WTC11 (cell line): Measurements from ENCODE around the gene RAB25. TPM values are rescaled to one million over a fixed set of nuclear protein-coding genes. Genes with fewer than 3 reads are reported as not detected.

ENCODE experiments used
- ATAC-seq: fragments of 200-7000 bp; cut with Tn5 transposase; 2 replicates; pipeline ENCODE4 v1.10.0; 2021; ENCODE audit warnings: mild to moderate bottlenecking, moderate library complexity
- CTCF ChIA-PET: fragments of 300-600 bp; sonication (Branson Sonifier 250); formaldehyde crosslinking; loops from one replicate; lab custom pipeline; 2021; ENCODE audit warnings: antibody characterized with exemption; lab: Charles Lee
- POLR2A ChIA-PET: fragments of 350-600 bp; sonication (Branson Sonifier 250); formaldehyde crosslinking; loops from one replicate; lab custom pipeline; 2021; ENCODE audit warnings: antibody characterized with exemption; lab: Charles Lee
- DNase-seq: peaks from one replicate; pipeline ENCODE4 v3.0.0; 2021; ENCODE audit warnings: low spot score
- H3K27ac Mint-ChIP-seq: 2 replicates; pipeline ENCODE4 v1.8.0; 2021; ENCODE audit warnings: mixed read lengths
- H3K27me3 Mint-ChIP-seq: 2 replicates; pipeline ENCODE4 v1.8.0; 2021; ENCODE audit warnings: low read depth, mild to moderate bottlenecking, moderate library complexity, mixed read lengths
- H3K36me3 Mint-ChIP-seq: 2 replicates; pipeline ENCODE4 v1.8.0; 2021; ENCODE audit warnings: mixed read lengths
- H3K4me1 Mint-ChIP-seq: 2 replicates; pipeline ENCODE4 v1.8.0; 2022; ENCODE audit warnings: mixed read lengths
- H3K4me3 Mint-ChIP-seq: 2 replicates; pipeline ENCODE4 v1.8.0; 2021; ENCODE audit warnings: mild to moderate bottlenecking, moderate library complexity, mixed read lengths
- H3K9me3 Mint-ChIP-seq: 2 replicates; pipeline ENCODE4 v1.8.0; 2021; ENCODE audit warnings: mixed read lengths
- ATF2 ChIP-seq: sonication (generic); formaldehyde crosslinking; IDR thresholded peaks from 2 replicates; pipeline ENCODE4 v1.8.1; 2022; ENCODE audit warnings: low read depth, missing genetic modification reagents, borderline replicate concordance
- CBFB ChIP-seq: sonication (generic); formaldehyde crosslinking; IDR thresholded peaks from 2 replicates; pipeline ENCODE4 v1.8.1; 2022; ENCODE audit warnings: mild to moderate bottlenecking, low read depth, missing genetic modification reagents
- CTCF ChIP-seq: fragments of 200-600 bp; IDR thresholded peaks from 2 replicates; pipeline ENCODE4 v1.8.0; 2022; ENCODE audit warnings: antibody characterized with exemption
- EMX1 ChIP-seq: fragments of 250-450 bp; sonication (Bioruptor Pico); IDR thresholded peaks from 2 replicates; pipeline ENCODE4 v1.8.0; 2021; ENCODE audit warnings: mild to moderate bottlenecking
- MXD4 ChIP-seq: fragments of 250-450 bp; sonication (Bioruptor Pico); IDR thresholded peaks from 2 replicates; pipeline ENCODE4 v1.8.0; 2021; ENCODE audit warnings: mild to moderate bottlenecking, moderate library complexity, borderline replicate concordance
- NFATC4 ChIP-seq: fragments of 250-450 bp; sonication (Bioruptor Pico); IDR thresholded peaks from 2 replicates; pipeline ENCODE4 v1.9.0; 2021; ENCODE audit warnings: mild to moderate bottlenecking
- SP1 ChIP-seq: sonication (generic); formaldehyde crosslinking; conservative IDR thresholded peaks from 2 replicates; pipeline ENCODE4 v1.8.1; 2022; ENCODE audit warnings: missing genetic modification reagents
- TEAD1 ChIP-seq: sonication (generic); formaldehyde crosslinking; IDR thresholded peaks from 2 replicates; pipeline ENCODE4 v1.8.0; 2022; ENCODE audit warnings: mild to moderate bottlenecking, missing genetic modification reagents
- ZNF396 ChIP-seq: fragments of 250-450 bp; sonication (Bioruptor Pico); IDR thresholded peaks from 2 replicates; pipeline ENCODE4 v1.8.0; 2021; ENCODE audit warnings: mild to moderate bottlenecking, moderate library complexity, borderline replicate concordance
- ZNF423 ChIP-seq: fragments of 250-450 bp; sonication (Bioruptor Pico); IDR thresholded peaks from 2 replicates; pipeline ENCODE4 v2.1.2; 2022; ENCODE audit warnings: mild to moderate bottlenecking, moderate library complexity
- ZNF425 ChIP-seq: fragments of 250-450 bp; sonication (Bioruptor Pico); conservative IDR thresholded peaks from 2 replicates; pipeline ENCODE4 v1.9.0; 2021; ENCODE audit warnings: mild to moderate bottlenecking
- total RNA-seq: library from RNA; stranded (reverse); gene quantifications from 3 replicates; pipeline ENCODE4 v1.2.3, GENCODE V29; 2021
- TF ChIP-seq, protein P1 (sequence below): sonication (generic); formaldehyde crosslinking; conservative IDR thresholded peaks from 2 replicates; pipeline ENCODE4 v1.8.1; 2022; ENCODE audit warnings: mild to moderate bottlenecking, missing genetic modification reagents
- TF ChIP-seq, protein P2 (sequence below): sonication (generic); formaldehyde crosslinking; IDR thresholded peaks from 2 replicates; pipeline ENCODE4 v1.8.0; 2023; ENCODE audit warnings: mild to moderate bottlenecking, missing genetic modification reagents
- TF ChIP-seq, protein P3 (sequence below): sonication (generic); formaldehyde crosslinking; IDR thresholded peaks from 2 replicates; pipeline ENCODE4 v1.8.1; 2022; ENCODE audit warnings: low read depth, mild to moderate bottlenecking, moderate library complexity, missing genetic modification reagents, borderline replicate concordance

The RAB25 gene
- total RNA-seq, 1 experiment from 2014 or later: 61.9 TPM

GRCh38 chr1:156101880-156102279 is 40.9 kb downstream of the RAB25 start:
- H3K27ac Mint-ChIP-seq: peak overlapping the region; percentile 57; the same call in 1 of the 2 replicates
- no peaks in the 10 kb centered on the region for H3K27me3 Mint-ChIP-seq
- ATAC-seq: no peak
- no peaks in the 10 kb centered on the region for H3K36me3 Mint-ChIP-seq
- H3K4me3 Mint-ChIP-seq: no peak overlapping the region
- H3K9me3 Mint-ChIP-seq: no peaks in the 10 kb centered on the region
- ChIA-PET CTCF (interaction anchor here (1.2 to 29.6 kb wide), 3 partner anchors 23 to 112 kb away, joined by 3 to 1176 read pairs (median 5); partner anchors contain the start of gene LMNA), POLR2A (interaction anchor here (0.7 to 1.2 kb wide), 2 partner anchors 19 to 181 kb away, joined by 4 to 5 read pairs; partner anchors contain the start of genes MEX3A and SMG5)
- no peak for DNase-seq
- peaks cover 47% of the 10 kb centered on the region for H3K4me1 Mint-ChIP-seq
- TF ChIP-seq CTCF (no peak), NFATC4 (CRISPR knock-in tag) (no peak), EMX1 (no peak), CBFB (no peak), SP1 (CRISPR knock-in tag) (no peak), ZNF423 (CRISPR knock-in tag) (no peak), ATF2 (no peak), TEAD1 (CRISPR knock-in tag) (no peak), ZNF425 (CRISPR knock-in tag) (no peak), MXD4 (no peak), ZNF396 (no peak)
- TF ChIP-seq, protein P1, sequence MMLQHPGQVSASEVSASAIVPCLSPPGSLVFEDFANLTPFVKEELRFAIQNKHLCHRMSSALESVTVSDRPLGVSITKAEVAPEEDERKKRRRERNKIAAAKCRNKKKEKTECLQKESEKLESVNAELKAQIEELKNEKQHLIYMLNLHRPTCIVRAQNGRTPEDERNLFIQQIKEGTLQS (CRISPR knock-in tag): no peak
- TF ChIP-seq, protein P2, sequence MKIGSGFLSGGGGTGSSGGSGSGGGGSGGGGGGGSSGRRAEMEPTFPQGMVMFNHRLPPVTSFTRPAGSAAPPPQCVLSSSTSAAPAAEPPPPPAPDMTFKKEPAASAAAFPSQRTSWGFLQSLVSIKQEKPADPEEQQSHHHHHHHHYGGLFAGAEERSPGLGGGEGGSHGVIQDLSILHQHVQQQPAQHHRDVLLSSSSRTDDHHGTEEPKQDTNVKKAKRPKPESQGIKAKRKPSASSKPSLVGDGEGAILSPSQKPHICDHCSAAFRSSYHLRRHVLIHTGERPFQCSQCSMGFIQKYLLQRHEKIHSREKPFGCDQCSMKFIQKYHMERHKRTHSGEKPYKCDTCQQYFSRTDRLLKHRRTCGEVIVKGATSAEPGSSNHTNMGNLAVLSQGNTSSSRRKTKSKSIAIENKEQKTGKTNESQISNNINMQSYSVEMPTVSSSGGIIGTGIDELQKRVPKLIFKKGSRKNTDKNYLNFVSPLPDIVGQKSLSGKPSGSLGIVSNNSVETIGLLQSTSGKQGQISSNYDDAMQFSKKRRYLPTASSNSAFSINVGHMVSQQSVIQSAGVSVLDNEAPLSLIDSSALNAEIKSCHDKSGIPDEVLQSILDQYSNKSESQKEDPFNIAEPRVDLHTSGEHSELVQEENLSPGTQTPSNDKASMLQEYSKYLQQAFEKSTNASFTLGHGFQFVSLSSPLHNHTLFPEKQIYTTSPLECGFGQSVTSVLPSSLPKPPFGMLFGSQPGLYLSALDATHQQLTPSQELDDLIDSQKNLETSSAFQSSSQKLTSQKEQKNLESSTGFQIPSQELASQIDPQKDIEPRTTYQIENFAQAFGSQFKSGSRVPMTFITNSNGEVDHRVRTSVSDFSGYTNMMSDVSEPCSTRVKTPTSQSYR (CRISPR knock-in tag): no peak
- TF ChIP-seq, protein P3, sequence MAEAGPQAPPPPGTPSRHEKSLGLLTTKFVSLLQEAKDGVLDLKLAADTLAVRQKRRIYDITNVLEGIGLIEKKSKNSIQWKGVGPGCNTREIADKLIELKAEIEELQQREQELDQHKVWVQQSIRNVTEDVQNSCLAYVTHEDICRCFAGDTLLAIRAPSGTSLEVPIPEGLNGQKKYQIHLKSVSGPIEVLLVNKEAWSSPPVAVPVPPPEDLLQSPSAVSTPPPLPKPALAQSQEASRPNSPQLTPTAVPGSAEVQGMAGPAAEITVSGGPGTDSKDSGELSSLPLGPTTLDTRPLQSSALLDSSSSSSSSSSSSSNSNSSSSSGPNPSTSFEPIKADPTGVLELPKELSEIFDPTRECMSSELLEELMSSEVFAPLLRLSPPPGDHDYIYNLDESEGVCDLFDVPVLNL (CRISPR knock-in tag): no peak
